ENCODE measurements around the gene OR2L8.

Gene OR2L8

DNA sequence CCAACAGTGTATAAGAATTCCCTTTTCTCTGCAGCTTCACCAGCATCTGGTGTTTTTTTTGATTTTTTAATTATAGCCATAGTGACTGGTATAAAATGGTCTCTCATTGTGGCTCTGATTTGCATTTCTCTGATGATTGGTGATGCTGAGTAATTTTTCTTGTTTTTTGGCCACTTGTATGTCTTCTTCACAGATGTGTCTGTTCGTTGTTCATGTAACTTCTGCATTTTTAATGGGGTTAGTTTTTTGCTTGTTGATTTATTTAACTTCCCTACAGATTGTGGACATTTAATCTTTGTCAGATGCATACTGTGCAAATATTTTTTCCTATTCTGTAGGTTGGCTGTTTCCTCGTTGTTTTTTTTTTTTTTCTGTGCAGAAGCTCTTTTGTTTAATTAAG, 44.3 kb downstream of the OR2L8 start:
- DNase-seq (ENCODE audit: low read depth) = no peak

- no peak for DNase-seq (ENCODE audit: low read depth)
These were observed 50.2 kb downstream of the OR2L8 start for GRCh38 chr1:247998811-247999210.

Data from activated T-helper 1 cell treated with Interleukin-2 at 50 U/mL for 16 hours (primary cell).